ENCODE data around the gene CACNA1B.
"Not testable (repeated sequence)": the region's sequence is repeated elsewhere in the genome, so short reads cannot be mapped to it uniquely, and the experiment has no call there.

Gene CACNA1B

DNA sequence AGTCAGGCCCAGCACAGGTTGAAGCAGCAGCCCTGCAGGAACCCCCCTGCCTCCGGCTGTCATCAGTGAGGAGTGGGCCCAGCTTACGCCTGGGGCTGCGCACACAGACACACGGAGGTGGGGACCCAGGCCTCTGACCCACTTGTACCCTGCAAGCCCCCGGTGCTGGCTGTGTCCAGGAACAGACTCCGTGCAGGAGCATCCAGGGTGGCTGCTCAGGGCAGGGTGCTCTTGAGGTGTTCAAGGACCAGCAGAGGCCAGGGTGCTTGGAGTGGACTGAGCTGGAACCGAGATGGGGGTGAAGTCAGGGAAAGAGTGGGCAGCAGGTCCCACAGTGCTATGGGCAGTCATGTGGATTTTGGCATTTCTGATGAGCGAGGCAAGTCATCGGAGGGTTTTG is 199.5 kb downstream of the CACNA1B start:
- no peak for DNase-seq

DNA sequence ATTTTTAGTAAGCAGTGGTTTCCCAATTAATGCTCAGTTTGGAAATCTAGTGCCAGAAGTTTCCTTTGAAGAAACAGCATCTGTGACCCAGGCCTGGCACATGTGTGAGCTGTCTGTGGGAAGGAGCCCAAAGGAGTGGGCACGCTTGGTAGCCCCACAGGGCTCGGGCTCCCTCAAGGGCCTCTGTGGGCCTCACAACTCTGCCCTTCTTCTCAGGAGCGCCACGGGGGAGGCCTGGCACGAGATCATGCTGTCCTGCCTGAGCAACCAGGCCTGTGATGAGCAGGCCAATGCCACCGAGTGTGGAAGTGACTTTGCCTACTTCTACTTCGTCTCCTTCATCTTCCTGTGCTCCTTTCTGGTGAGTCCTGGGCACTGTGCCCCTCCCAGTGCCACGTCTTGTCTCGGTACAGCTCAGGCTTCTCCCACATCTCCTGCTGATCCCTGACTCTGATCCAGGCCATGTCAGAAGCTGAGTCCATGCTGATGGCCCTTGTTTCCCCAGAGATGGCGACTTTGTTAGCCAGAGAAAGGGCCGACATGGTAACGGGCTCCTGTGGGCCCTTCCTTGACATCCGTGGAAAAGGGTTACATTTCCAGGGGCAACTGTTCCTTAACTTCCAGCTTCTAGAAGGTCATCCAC is 200.4 kb downstream of the CACNA1B start:
- no peak for DNase-seq

- DNase-seq: no peak
Observed at GRCh38 chr9:138078846-138079245, 201.3 kb downstream of the CACNA1B start.

GRCh38 chr9:138080979-138081378 is 203.4 kb downstream of the CACNA1B start:
- DNase-seq: no peak

DNA sequence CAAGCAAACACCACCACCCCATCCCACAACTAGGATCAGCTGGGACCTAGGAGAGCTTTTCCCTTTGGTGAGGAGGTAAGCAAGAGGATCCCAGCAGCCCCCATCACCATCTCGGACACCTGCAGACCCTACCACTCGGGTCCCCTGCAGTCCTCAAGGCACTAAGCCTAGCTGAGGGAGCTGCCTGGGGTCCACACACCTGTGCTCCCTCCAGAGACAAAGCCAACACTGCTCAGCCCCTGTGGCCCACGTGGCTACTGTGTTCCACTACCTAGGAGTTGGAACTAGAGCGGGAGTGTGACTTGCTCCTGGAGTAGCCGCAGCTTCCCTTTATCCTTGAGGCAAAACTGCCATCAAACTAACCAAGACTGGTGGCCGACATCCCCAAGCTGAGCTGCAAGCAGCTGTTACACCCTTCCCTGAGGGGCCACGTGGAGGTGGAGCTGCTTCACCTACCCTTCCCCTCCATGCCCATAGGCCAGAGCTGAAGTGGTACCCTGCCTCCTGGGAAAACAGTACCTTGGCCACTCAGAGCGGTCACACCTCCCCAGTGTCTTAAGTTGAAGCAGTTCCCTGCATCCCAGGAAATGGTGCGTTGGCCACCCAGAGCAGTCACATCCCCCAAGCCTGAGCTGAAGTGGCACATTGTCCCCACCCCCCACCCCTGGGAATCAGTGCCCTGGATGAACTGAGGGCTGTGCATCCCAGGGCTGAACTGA is 205.5 kb downstream of the CACNA1B start:
- DNase-seq: no peak

GRCh38 chr9:138083873-138084272 is 206.3 kb downstream of the CACNA1B start:
- no peak for DNase-seq

DNA sequence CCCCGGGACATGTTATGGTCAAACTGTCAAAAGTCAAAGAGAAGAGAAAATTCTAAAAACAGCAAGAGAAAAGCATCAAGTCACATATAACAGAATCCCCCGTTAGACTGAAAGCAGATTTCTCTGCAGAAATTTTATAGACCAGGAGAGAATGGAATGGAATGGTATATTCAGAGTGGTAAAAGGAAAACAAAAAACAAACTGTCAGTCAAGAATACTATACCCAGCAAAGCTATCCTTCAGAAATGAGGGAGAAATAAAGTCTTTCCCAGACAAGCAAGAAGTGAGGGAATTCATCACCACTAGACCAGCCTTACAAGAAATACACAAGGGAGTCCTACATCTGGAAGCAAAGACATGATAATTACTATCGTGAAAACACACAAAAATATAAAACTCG is 208.0 kb downstream of the CACNA1B start:
- no peak for DNase-seq

- not testable (repeated sequence) for DNase-seq
Observed at GRCh38 chr9:138092057-138092456, 214.5 kb downstream of the CACNA1B start.

GRCh38 chr9:138094028-138094427 is 216.4 kb downstream of the CACNA1B start:
- no peak for DNase-seq

DNA sequence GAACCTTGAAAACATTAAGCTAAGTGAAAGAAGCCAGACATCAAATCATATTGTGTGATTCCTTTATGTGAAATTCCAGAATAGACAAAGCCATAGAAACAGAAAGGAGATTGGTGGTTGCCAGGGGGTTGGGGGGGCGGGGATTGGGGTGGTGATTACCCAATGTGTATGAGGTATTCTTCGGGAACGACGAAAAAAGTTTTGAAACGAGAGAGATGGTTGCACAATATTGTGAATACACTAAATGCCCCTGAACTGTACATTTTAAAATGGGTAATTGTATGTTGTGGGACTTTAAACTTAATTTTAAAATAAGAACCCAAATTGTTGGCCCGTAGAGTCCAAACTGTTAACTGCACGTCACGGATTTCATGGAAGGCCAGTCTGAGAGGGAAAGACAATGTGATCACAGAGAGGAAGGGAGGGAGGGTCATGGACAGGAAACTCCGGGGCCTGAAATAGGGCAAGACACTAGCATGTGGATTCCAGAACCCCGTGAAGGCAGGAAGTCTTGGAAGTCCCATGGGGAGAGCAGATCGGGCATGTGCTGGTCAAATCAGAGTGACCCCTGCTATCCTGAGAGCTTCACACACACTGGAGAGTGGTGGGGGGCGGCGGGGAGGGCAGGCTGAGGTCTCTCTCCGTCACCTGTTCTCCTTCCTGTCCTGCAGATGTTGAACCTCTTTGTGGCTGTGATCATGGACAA is 218.4 kb downstream of the CACNA1B start:
- DNase-seq: no peak

- DNase-seq: no peak
Observed at GRCh38 chr9:138096519-138096845, 218.9 kb downstream of the CACNA1B start.

DNA sequence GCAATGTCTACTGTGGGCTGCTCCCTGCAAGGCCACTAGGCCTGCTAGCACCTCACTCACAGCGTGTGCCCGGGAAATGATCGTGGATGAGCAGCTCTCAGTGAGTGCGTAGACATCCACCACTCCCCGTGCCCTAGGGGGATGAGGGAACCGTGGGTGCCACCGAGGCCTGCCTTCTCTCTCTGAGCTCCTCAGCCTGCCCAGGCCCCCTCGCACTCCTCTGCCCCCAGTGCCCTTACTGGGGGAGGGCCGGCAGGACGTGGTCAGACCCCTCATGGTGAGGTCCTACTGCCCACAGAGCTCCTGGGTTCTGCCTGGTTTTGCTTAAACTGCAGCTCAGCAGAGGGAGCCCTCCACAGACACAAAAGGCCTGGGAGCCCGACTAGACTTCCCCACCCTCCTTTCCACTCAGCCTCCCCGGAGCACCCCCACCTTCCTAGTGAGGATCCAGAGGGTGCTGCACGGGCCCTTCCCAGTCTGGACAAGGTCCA is 220.0 kb downstream of the CACNA1B start:
- DNase-seq: no peak

DNA sequence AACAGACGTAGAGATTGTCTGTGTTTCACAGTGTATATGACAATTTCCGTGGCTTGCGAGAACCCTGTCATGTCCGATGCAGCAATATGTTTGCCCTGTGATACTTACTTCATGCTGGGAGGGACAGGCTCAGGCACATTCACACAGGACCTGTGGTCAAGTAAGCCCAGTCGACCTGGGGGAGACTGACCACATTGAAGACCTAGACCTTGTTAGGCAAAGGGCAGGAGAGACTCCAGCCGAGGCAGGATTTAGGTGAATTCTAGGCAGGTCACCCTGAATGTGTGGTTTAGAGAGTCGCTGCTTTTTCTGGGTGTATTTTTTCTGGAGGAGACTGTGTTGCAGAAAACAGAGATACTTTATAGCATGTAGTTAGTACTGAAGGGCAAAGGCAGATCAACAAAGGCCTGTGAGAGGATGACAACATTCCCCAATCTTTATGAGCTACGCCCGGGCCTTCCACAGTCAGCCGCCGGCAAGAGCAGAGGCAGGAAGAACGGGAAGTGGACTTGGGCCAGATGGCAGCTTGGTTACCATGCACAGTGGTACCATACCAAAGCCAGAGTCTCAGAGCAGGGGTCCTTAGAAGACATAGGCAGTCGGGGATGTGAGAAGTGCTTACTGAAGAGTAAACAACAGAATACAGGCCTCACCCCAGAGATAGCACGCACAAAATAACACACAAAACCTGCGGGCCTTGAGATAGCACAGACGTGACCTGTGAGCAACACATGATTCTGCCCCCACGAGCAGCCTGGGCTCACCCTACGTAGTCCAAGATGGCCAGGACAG is 220.7 kb downstream of the CACNA1B start:
- DNase-seq: no peak

- no peak for DNase-seq
Observed at GRCh38 chr9:138098908-138099791, 221.6 kb downstream of the CACNA1B start.

DNA sequence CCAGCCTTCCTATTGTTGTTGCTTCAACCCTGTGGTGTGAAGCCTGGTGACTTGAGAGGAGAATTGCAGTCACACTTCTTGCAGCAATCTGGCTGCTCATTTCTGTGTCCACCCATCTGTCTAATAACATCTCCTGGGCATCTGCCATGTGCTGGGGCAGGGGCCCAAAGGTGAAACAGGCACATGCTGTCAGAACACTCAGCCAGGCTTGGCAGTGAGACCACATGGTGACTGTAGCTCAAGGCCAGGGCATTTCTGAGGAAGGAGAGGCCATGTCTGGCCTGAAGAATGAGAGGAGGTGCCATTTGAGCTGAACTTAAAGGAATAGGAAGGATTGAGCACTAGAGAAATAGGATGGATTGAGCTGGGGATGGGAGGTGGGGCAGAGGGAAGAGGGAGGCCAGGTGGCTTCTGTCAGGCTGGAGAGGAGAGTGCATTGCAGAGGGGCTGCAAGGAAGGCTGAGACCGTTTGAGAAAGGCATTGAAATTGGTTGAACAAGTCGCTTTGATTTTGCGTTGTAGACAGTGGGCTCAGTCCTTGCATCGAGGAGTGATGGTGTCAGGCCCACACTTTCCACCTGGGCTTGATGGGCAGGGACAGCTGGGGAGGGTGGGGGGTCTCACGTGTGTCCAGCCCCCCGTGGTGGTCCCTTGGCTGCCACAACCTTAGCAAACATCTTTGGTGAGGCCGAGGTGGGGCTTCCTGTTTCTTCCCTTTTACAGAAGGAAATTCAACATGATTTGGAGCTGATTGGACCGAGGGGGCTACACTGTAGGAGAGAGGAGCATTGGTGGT is 222.4 kb downstream of the CACNA1B start:
- DNase-seq: no peak

GRCh38 chr9:138100711-138101350 is 223.2 kb downstream of the CACNA1B start:
- DNase-seq: no peak

DNA sequence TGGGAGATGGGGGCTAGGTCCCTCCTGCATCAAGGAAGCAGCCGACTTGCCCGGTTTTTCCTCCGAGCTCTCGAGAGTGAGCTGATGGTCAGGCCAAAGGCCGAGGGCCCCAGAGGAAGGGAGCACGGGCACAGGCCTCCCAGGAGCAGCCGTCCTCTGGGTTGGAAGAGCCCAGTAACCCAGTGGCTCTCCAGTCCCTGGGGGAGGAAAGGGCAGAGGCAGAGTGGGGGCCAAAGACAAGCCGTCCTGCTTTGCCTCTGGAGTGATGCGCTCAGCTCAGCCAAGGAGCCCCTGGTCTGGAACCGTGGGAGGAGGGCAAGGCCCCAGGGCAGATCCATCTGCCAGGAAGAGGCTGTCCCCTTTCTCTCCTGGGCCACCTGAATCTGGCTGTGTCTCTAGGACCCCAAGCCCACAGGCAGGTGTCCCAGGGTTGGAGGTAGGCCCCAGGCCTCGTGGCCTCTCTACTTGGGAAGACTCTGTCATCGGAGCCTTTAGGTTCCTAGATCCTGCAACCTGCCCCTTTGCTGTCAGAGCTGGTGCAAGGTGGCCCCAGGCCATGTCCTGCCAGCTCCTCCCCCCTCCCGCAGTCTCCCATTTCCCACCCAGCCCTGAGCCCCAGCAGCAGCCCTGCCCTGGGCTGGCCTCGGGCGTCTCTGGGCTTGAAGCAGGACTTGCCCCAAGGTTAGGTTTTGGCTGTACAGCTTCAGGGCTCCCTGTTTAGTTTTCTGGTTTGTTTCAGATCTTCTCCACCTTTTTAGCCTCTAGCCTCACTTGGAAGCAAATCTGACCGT is 224.1 kb downstream of the CACNA1B start:
- no peak for DNase-seq

DNA sequence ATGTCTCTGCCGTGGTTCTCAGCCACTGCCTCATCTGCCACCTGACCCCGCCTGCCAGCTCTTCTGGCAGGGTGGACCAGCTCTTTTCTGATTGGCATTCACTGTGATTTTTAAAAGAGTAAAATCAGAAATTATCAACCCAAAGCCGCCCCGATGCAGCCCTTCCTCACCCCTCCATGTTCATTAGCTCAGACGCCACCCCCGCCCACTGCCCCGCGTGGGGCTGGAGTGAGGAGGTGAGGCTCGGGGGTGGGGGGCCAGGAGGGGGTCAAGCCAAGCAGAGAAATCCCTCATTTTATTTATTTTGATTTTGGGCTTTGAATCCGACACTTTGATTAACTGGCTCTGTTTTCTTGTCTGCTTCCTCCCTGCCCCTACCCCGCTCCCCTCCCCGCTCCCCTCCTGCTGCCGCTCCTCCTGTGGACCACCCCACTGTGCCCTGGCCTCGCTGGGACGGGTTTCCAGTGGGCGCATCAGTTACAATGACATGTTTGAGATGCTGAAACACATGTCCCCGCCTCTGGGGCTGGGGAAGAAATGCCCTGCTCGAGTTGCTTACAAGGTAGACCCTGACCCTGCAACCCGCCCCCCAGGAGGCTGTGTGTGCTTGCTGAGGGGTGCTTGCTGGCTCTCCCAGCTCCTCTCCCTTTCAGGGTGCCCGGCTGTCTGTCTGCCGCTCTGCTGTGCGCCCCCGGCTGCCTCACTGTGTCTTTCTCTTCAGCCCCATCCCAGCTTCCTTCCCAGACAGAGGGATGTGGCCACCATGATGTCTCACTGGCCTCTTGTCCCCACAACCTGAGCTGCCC is 224.9 kb downstream of the CACNA1B start:
- no peak for DNase-seq

All from inflammatory macrophage (primary cell).